HepG2 (cell line): ENCODE results near the gene MCAM. TPM values are rescaled to one million over a fixed set of nuclear protein-coding genes. Genes with fewer than 3 reads are reported as not detected.
A peak's percentile ranks its signal among the peaks of the same experiment; 100 is the strongest.

Experiments used
- ATAC-seq: fragments of 200-7000 bp; cut with Tn5 transposase; 3 replicates; pipeline ENCODE4 v1.9.1; 2020; ENCODE audit warnings: mild to moderate bottlenecking, moderate library complexity
- BruUV-seq: library from RNA; stranded (reverse); fragments of 400-500 nt; replicated peaks from 2 replicates; lab custom pipeline; 2021; lab: Mats Ljungman, UMichigan
- CTCF ChIA-PET: fragments of 300-600 bp; formaldehyde crosslinking; extraction: SDS; loops from one replicate; lab custom pipeline; 2021; ENCODE audit warnings: low total read pairs, inconsistent platforms, low intra/inter-chr PET ratio; lab: Yijun Ruan, JAX
- POLR2A ChIA-PET: fragments of 350-600 bp; sonication (Branson Sonifier 250); formaldehyde crosslinking; loops from one replicate; lab custom pipeline; 2020; ENCODE audit warnings: antibody characterized with exemption, inconsistent platforms; lab: Yijun Ruan, JAX
- DNase-seq: peaks from one replicate; pipeline ENCODE4 v3.0.0-alpha.2; 2015; ENCODE audit warnings: low spot score
- FAIRE-seq: peaks from 3 replicates; lab custom pipeline; 2011; peaks lifted over from hg19 to GRCh38; lab: Jason Lieb, UNC
- H2AFZ ChIP-seq: one replicate; pipeline ENCODE4 v1.6.1; 2011; ENCODE audit warnings: low read length, inconsistent platforms
- H3K27ac ChIP-seq: fragments of 300-600 bp; 3 replicates; pipeline ENCODE4 v1.8.0; 2011; ENCODE audit warnings: mixed run types, mild to moderate bottlenecking, mixed read lengths, low read length, inconsistent platforms; ENCODE audit not compliant: insufficient read depth; ENCODE audit errors: extremely low read length
- H3K27me3 ChIP-seq, 2 experiments: fragments of 200-600 bp in 1 of 2; 2 replicates in 1 of 2; 3 replicates in 1 of 2; pipeline versions ENCODE4 v1.6.0 to v1.8.0; 2011; ENCODE audit warnings: low read length in 2 of 2, mild to moderate bottlenecking in 2 of 2, moderate library complexity in 2 of 2, inconsistent platforms in 1 of 2; ENCODE audit not compliant: insufficient read depth in 2 of 2, control insufficient read depth in 1 of 2
- H3K36me3 ChIP-seq, 2 experiments: fragments of 200-600 bp in 1 of 2; replicated peaks in 1 of 2; 2 replicates in 1 of 2; 3 replicates in 1 of 2; pipeline versions ENCODE4 v1.5.1 to v1.8.0; 2011; ENCODE audit warnings: low read length in 2 of 2, inconsistent platforms in 1 of 2; ENCODE audit not compliant: insufficient read depth in 2 of 2, control insufficient read depth in 1 of 2
- H3K4me1 ChIP-seq: 2 replicates; pipeline ENCODE4 v1.5.1; 2012; ENCODE audit warnings: low read length, inconsistent platforms; ENCODE audit not compliant: insufficient read depth
- H3K4me2 ChIP-seq: 2 replicates; pipeline ENCODE4 v1.6.0; 2011; ENCODE audit warnings: low read depth, low read length, inconsistent platforms
- H3K4me3 ChIP-seq, 3 experiments: fragments of 200-600 bp in 1 of 3; sonication (generic), shearing (Covaris generic) in 1 of 3; replicated peaks in 1 of 3; 2 replicates each; pipeline ENCODE4 v1.5.1; 2011 to 2016; ENCODE audit warnings: low read length in 3 of 3, inconsistent platforms in 2 of 3, low read depth in 2 of 3, mild to moderate bottlenecking in 2 of 3, control low read depth in 1 of 3, mixed read lengths in 1 of 3; ENCODE audit not compliant: insufficient read depth in 1 of 3
- H3K79me2 ChIP-seq: one replicate; pipeline ENCODE4 v1.6.1; 2011; ENCODE audit warnings: low read length, inconsistent platforms; ENCODE audit not compliant: insufficient read depth
- H3K9ac ChIP-seq: 2 replicates; pipeline ENCODE4 v1.6.0; 2011; ENCODE audit warnings: mild to moderate bottlenecking, low read depth, low read length, inconsistent platforms; ENCODE audit not compliant: insufficient read depth
- H3K9me3 ChIP-seq: 2 replicates; pipeline ENCODE4 v1.5.1; 2012; ENCODE audit warnings: mild to moderate bottlenecking, low read length
- H4K20me1 ChIP-seq: 2 replicates; pipeline ENCODE4 v1.6.0; 2011; ENCODE audit warnings: inconsistent platforms, mild to moderate bottlenecking, low read length, moderate library complexity; ENCODE audit not compliant: insufficient read depth
- AGO2 ChIP-seq: fragments of 200-400 bp; formaldehyde crosslinking; optimal IDR thresholded peaks from 2 replicates; pipeline ENCODE3; 2017; ENCODE audit warnings: mild to moderate bottlenecking, low read depth, low read length, moderate library complexity
- HOXA3 ChIP-seq: sonication (generic); formaldehyde crosslinking; IDR thresholded peaks from 2 replicates; pipeline ENCODE4 v1.5.0; 2020; ENCODE audit warnings: missing genetic modification reagents
- NR1H2 ChIP-seq: sonication (generic); formaldehyde crosslinking; IDR thresholded peaks from 2 replicates; pipeline ENCODE4 v1.8.1; 2022; ENCODE audit warnings: low read depth, missing genetic modification reagents, borderline replicate concordance
- THYN1 ChIP-seq: sonication (generic); formaldehyde crosslinking; IDR thresholded peaks from 2 replicates; pipeline ENCODE4 v1.8.1; 2023; ENCODE audit warnings: low read depth, mild to moderate bottlenecking, moderate library complexity, missing genetic modification reagents, borderline replicate concordance
- ZBTB38 ChIP-seq: sonication (generic); formaldehyde crosslinking; IDR thresholded peaks from 2 replicates; pipeline ENCODE4 v1.5.1; 2020; ENCODE audit warnings: mild to moderate bottlenecking, missing genetic modification reagents
- ZNF235 ChIP-seq: sonication (generic); formaldehyde crosslinking; IDR thresholded peaks from 2 replicates; pipeline ENCODE4 v1.8.1; 2023; ENCODE audit warnings: mild to moderate bottlenecking, missing genetic modification reagents, borderline replicate concordance
- ZNF775 ChIP-seq: sonication (generic); formaldehyde crosslinking; IDR thresholded peaks from 2 replicates; pipeline ENCODE4 v1.4.0; 2020; ENCODE audit warnings: missing genetic modification reagents, mild to moderate bottlenecking, moderate library complexity, borderline replicate concordance
- WGBS: methylation state at CpG from one replicate; pipeline ENCODE4 v1.1.6; 2017; ENCODE audit warnings: low lambda C conversion rate; 5-methylcytosine and 5-hydroxymethylcytosine counted together
- in situ Hi-C: cut with HindIII; loops from 2 replicates; pipeline ENCODE4 v1.10.0; 2017; ENCODE audit warnings: low pct_unique_long_range_greater_than_20kb; ENCODE audit not compliant: extremely low pct_ligation_motif_present
- intact Hi-C: fragments of 100-400 bp; cut with micrococcal nuclease; formaldehyde crosslinking; loops from one replicate; pipeline ENCODE4 v1.10.0; 2022; ENCODE audit not compliant: unreplicated experiment
- polyA plus RNA-seq, 8 experiments: library from polyadenylated mRNA; depleted of rRNA in 3 of 8; stranded (reverse) in 7 of 8; unstranded in 1 of 8; fragments of >200 nt; fragmentation: Illumina TruSeq in 4 of 8; extraction: Trizol in 4 of 8; gene quantifications; 2 replicates each; pipeline versions ENCODE4 v1.2.1 to v1.2.3, GENCODE V29; 2011 to 2016; ENCODE audit warnings: low read depth in 4 of 8, missing spikeins in 1 of 8, mixed read lengths in 1 of 8; ENCODE audit not compliant: insufficient read depth in 1 of 8
- total RNA-seq, 5 experiments: library from RNA; depleted of rRNA; stranded (reverse); fragments of >200 nt; fragmentation: Illumina TruSeq; extraction: Trizol; gene quantifications; 2 replicates each; pipeline ENCODE4 v1.2.3, GENCODE V29; 2016; ENCODE audit warnings: low read depth in 1 of 5
- TF ChIP-seq, protein P1 (sequence below): sonication (generic); formaldehyde crosslinking; IDR thresholded peaks from 2 replicates; pipeline ENCODE4 v1.5.0; 2020; ENCODE audit warnings: mild to moderate bottlenecking, missing genetic modification reagents, moderate library complexity
- TF ChIP-seq, protein P2 (sequence below): sonication (generic); formaldehyde crosslinking; IDR thresholded peaks from 2 replicates; pipeline ENCODE4 v1.4.0; 2020; ENCODE audit warnings: missing genetic modification reagents

MCAM gene
- total and polyA plus RNA-seq, 2 of the 13 experiments (the other 11 are each of a cell fraction or from before 2014, with no cell fraction given), result 12.1 to 15.2 TPM

DNA sequence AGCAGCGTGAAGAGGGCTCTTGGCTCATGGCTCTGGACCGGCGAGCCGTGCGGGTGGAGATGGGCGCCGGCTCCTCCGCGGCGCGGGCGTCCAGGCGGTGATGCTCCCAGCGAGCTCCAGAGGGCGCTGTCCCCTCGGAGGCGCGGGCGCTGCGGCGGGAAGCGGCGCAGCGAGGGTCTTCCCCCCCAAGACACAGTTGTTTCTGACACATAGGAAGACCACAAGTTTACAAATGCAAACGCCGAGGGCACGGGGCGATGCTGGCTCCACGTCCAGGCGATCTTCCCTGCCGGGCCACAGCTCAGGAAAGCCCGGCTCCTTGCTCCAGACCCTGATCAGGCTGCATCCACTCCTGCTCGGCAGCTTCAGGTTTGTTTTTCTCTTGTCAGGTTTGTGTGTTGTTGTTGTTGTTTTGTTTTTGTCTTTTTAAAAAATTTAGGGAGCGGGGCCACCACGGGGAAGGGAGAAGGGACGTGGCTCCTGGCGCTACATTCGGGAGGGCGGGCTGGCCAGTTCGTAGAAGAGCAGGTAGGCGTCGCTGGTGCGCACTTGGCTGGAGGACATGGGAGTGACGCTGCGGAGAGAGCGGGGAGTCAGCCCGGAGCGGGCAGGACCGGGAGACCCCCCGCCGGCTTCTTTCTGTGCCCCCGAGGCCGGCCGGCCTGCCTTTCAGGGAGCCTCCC lies 39.6 kb upstream of the MCAM start:
- in situ Hi-C loops (no loop called here), intact Hi-C loops (no loop called here)
- no peak overlapping the region for H2AFZ ChIP-seq
- no peak overlapping the region for H3K9ac ChIP-seq
- no peak for ATAC-seq
- no peaks in the 10 kb centered on the region for H3K9me3 ChIP-seq
- H4K20me1 ChIP-seq, result no peaks in the 10 kb centered on the region
- H3K79me2 ChIP-seq, result no peaks in the 10 kb centered on the region
- TSS peak; percentile 66 for BruUV-seq
- no peaks in the 10 kb centered on the region for H3K27me3 ChIP-seq
- peak; percentile 26 for TF ChIP-seq AGO2
- TF ChIP-seq ZNF235 (CRISPR knock-in tag), result no peak
- TF ChIP-seq, protein P1, sequence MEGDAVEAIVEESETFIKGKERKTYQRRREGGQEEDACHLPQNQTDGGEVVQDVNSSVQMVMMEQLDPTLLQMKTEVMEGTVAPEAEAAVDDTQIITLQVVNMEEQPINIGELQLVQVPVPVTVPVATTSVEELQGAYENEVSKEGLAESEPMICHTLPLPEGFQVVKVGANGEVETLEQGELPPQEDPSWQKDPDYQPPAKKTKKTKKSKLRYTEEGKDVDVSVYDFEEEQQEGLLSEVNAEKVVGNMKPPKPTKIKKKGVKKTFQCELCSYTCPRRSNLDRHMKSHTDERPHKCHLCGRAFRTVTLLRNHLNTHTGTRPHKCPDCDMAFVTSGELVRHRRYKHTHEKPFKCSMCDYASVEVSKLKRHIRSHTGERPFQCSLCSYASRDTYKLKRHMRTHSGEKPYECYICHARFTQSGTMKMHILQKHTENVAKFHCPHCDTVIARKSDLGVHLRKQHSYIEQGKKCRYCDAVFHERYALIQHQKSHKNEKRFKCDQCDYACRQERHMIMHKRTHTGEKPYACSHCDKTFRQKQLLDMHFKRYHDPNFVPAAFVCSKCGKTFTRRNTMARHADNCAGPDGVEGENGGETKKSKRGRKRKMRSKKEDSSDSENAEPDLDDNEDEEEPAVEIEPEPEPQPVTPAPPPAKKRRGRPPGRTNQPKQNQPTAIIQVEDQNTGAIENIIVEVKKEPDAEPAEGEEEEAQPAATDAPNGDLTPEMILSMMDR (CRISPR knock-in tag), result peak; percentile 42; the same call in 1 of the 2 replicates
- TF ChIP-seq THYN1 (CRISPR knock-in tag), result no peak
- no peak for TF ChIP-seq NR1H2 (CRISPR knock-in tag)
- TF ChIP-seq, protein P2, sequence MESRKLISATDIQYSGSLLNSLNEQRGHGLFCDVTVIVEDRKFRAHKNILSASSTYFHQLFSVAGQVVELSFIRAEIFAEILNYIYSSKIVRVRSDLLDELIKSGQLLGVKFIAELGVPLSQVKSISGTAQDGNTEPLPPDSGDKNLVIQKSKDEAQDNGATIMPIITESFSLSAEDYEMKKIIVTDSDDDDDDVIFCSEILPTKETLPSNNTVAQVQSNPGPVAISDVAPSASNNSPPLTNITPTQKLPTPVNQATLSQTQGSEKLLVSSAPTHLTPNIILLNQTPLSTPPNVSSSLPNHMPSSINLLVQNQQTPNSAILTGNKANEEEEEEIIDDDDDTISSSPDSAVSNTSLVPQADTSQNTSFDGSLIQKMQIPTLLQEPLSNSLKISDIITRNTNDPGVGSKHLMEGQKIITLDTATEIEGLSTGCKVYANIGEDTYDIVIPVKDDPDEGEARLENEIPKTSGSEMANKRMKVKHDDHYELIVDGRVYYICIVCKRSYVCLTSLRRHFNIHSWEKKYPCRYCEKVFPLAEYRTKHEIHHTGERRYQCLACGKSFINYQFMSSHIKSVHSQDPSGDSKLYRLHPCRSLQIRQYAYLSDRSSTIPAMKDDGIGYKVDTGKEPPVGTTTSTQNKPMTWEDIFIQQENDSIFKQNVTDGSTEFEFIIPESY (CRISPR knock-in tag), result peak; percentile 99
- no peak for TF ChIP-seq ZNF775 (CRISPR knock-in tag)
- TF ChIP-seq HOXA3, result peak; percentile 83
- TF ChIP-seq ZBTB38 (CRISPR knock-in tag), result 0 out of 2 replicates have a peak, but pooled peaks have one; percentile 27
- no peak for FAIRE-seq
- H3K4me2 ChIP-seq, result no peak overlapping the region
- peaks cover 67% of the 10 kb centered on the region for H3K4me1 ChIP-seq
- DNase-seq, result no peak
- H3K36me3 ChIP-seq, result peaks cover 7 to 31% of the 10 kb centered on the region in 2 experiments; a peak in 4 of 5 replicates
- 96% methylated on average over 45 of the region's 54 CpGs for WGBS
- CTCF ChIA-PET, result interaction anchor here (1.0 kb wide), 1 partner anchor 17 kb away, joined by 3 read pairs; no protein-coding TSS in a partner anchor
- H3K27ac ChIP-seq, result no peak overlapping the region
- POLR2A ChIA-PET, result interaction anchor here (4.2 kb wide), 1 partner anchor 12 kb away, joined by 16 read pairs; no protein-coding TSS in a partner anchor
- H3K4me3 ChIP-seq, result no peak overlapping the region
